Measurements from ENCODE around the gene FAM168A.

DNA sequence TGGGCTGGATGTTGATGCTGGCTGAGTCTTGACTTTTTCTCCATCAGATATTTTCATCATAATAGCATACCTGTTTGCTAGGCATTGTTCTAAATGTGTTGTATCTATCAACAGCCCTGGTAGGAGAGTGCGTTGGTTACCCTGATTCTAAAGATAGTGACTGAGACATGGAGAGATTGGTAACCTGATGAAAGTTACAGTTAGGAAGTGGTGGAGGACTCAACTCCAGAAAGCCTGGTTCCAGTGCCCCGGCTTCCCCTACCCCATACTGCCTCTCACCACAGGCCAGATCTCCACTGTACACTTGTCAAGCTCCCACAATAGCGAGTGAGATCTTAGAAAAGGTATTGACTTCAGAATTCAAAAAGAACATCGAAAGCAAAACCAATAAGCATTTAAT is 244.5 kb downstream of the FAM168A start:
- TF ChIP-seq, protein P1, sequence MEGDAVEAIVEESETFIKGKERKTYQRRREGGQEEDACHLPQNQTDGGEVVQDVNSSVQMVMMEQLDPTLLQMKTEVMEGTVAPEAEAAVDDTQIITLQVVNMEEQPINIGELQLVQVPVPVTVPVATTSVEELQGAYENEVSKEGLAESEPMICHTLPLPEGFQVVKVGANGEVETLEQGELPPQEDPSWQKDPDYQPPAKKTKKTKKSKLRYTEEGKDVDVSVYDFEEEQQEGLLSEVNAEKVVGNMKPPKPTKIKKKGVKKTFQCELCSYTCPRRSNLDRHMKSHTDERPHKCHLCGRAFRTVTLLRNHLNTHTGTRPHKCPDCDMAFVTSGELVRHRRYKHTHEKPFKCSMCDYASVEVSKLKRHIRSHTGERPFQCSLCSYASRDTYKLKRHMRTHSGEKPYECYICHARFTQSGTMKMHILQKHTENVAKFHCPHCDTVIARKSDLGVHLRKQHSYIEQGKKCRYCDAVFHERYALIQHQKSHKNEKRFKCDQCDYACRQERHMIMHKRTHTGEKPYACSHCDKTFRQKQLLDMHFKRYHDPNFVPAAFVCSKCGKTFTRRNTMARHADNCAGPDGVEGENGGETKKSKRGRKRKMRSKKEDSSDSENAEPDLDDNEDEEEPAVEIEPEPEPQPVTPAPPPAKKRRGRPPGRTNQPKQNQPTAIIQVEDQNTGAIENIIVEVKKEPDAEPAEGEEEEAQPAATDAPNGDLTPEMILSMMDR (IDR thresholded peaks at IDR 0.05; ENCODE audit: low read depth, low read length), result no peak
- TF ChIP-seq EZH2phosphoT487 (IDR thresholded peaks at IDR 0.05; ENCODE audit: low read depth), result no peak

Measured in OCI-LY3 (cell line).